Hepatic stellate cell (primary cell): ENCODE measurements around the gene CNN2.

Experiments
- DNase-seq: peaks from one replicate; pipeline ENCODE4 v3.0.0; 2011; ENCODE audit warnings: low spot score

Gene CNN2

DNA sequence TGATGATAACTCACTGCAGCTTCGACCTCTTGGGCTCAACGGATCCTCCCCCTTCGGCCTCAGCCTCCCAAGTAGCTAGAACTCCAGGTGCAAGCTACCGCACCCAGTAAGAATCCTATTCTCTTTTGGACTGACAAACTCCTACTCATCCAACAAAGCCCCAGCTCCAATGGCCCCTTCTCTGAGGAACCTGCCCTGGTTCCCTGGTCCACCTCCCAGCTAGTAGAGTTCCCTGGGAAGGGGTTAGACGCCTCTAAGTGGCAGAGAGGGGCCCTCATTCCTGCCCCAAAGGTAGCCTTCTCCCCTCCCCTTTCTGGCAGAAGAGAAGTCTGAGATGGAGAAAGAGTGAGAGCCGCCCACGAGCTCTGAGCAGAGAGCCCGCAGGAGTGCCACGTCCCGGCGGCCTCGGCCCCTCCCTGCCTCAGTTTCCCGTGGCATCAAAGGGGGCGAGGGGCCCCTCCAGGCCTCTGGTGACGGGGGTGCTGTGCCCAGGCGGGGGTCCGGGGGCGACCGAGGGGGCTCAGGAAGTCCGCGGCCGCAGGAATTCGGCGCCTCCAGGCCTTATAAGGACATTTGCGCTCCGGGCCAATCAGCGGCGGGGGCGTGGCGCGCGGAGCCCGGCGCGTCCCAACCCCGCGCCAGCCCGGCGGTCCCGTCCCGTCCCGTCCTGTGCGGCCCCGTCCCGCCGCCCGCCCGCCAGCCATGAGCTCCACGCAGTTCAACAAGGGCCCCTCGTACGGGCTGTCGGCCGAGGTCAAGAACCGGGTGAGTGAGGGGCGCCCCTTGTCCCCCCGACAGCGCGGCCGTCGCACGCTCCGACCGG, at the start of gene CNN2:
Gene CNN2, plus strand, starts transcription at position 649 of the 823 bp plus-strand sequence. Its CDS starts 54 bp downstream, at position 703.
- DNase-seq: peak; percentile 93

DNA sequence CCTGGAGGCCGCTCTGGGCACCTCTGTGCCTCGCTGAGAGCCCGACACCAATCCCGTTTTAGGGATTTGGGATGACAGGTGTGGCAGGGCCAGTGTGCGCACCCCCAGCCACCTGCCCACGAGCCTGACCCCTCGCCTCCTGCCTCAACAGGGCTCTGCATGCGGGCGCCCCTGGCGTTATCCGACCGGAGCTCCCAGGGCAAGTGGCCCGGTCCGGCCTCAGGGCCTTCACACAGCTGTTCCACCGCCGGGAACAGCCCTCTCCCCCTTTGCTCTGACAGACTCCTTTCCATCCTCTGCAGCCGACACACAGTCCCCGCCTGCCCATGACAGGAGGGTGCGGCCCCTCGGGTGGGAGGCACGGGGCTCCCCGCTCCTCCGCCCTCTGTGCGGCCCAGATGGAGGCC, 49.3 kb upstream of the CNN2 start:
- no peak for DNase-seq

- no peak for DNase-seq
These were observed 47.1 kb upstream of the CNN2 start for GRCh38 chr19:979318-979741.

DNA sequence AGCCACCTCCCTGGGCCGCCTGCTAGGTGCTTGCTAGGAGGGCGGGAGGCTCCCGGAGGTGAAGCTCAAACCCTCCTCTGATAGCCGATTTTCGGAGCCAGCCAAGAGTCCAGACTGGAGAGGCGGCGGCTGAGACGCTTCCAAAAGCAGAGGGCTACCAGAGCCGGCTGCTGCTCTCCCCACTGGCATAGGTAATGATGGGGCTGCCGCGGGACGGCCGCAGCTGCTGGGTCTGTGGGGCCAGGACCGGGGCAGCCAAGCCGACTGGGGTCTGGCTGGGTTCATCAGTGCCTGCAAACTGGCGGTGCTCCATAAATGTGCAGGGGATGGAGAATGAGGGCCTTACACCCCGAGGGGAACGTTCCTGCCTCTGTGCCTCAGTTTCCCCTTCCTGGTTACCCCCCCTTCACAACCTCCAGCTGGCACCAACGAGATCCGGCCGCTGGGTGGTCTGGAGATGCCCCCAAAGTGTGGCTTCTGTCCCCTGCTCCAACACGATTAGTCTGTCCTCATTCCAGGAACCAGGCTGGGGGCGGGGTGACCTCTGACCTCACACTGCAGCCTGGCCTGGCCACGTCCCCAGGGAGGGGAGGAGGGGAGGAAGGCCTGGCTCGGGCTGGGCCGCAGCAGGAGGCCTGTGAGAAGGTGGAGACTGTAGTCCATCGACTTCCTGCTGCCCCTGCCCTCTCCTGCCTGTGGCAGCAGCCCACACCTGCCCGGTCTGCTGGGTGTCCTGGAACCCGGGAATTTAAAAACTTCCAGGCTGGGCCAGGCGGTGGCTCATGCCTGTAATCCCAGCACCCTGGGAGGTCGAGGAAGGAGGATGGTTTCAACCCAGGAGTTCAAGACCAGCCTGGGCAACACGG, 46.0 kb upstream of the CNN2 start:
- DNase-seq: no peak

- DNase-seq: peak; percentile 95
These were observed 43.7 kb upstream of the CNN2 start for GRCh38 chr19:982567-983170.

- DNase-seq: peak; percentile 100
These were observed 42.0 kb upstream of the CNN2 start, which contains the start of gene WDR18 for GRCh38 chr19:984165-984967. TSS of gene WDR18 (plus strand) at chr19:984345. CDS start at chr19:984354, 9 bp downstream.

DNA sequence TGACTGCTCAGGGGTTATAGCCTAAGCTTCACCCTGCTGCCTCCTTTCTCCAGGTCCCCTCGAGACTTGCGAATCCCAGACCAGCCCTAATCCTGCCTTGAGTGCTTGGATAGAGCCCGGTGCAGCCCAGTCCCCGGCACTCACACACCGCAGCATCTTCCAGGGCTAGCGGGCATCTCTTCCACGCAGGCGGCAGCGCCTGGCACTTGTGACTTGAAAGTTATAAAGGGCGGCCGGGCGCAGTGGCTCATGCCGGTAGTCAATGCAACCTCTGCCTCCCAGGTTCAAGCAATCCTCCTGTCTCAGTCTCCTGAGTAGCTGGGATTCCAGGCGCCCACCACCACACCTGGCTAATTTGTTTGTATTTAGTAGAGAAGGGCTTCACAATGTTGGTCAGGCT, 40.3 kb upstream of the CNN2 start:
- no peak for DNase-seq

GRCh38 chr19:988081-988480, 38.3 kb upstream of the CNN2 start:
- no peak for DNase-seq

DNA sequence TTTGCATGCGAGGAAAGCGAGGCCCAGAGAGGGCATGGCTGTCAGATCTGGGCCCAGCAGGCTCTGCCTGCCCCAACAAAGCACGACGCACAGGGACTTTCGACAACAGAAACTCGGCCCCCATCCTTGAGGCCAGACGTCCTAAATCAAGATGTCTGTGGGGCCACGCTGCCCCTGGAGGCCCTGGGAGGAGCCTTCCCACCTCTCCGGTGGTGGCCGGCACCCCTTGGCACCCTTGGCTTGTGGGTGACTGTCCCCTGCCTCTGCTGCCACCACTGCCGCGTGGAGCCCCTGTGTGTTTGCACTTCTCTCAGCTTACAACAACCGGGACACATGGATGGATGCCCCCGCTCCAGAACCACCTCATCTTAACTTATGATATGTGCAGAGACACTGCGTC, 37.9 kb upstream of the CNN2 start:
- DNase-seq: no peak

GRCh38 chr19:989381-990081, 36.9 kb upstream of the CNN2 start:
- no peak for DNase-seq

DNA sequence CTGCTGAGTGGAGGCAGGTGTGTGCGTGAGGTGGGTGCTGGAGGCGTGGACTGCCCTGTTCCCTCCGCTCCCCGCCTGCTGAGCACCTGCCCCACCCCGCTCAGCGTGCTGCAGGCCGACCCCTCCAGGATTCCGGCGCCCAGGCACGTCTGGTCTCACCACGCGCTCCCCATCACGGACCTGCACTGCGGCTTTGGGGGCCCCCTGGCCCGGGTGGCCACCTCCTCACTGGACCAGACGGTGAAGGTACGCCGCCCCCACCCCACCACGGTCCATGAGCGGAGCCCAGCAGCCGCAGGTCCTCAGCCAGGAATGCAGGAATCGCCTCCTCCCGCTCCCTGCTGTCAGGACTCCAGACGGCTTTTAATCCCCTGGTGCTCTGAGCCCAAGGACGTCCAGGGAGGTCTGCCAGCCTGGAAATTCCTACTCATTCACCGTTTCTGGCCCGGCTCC, 36.3 kb upstream of the CNN2 start:
- no peak for DNase-seq

DNA sequence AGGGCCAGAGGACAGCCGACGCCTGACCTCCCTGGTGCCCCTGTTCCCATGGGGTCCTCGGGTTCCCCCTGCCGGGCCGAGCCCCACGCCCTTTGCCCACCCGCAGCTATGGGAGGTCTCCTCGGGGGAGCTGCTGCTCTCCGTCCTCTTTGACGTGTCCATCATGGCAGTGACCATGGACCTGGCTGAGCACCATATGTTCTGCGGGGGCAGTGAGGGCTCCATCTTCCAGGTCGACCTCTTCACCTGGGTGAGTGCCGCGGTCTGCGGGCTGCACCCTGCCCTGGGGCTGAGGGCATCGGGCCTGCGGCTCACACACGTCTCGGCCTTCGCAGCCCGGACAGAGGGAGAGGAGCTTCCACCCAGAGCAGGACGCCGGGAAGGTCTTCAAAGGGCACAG, 35.7 kb upstream of the CNN2 start:
- DNase-seq: no peak

- DNase-seq: no peak
These were observed 35.1 kb upstream of the CNN2 start for GRCh38 chr19:991174-991931.

- DNase-seq: no peak
These were observed 34.3 kb upstream of the CNN2 start for GRCh38 chr19:991932-992669.

- DNase-seq: no peak
These were observed 33.7 kb upstream of the CNN2 start for GRCh38 chr19:992670-993055.

DNA sequence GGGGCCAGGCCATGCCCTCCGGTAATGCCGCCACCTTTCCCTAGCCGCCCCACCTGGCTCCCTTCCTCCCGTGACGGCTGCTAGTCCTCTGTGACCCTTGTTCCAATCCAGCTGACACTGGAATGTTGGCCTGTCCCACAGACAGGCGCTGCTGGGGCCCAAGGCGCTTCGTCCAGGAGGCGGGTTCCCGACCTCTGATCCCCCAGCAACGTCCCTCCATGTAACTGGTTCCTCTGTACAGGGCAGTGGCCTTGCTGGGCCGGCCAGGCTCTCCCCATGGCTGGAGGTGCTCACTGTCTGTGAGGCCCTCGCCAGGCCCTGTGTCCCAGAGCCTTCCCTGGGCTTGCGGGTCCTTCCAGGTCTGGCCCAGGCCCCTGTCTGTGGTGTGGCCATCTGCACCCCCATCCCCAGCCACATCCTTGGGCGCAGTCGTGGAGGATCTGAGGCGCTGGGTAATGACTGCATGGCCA, 33.0 kb upstream of the CNN2 start:
- no peak for DNase-seq

- no peak for DNase-seq
These were observed 32.5 kb upstream of the CNN2 start for GRCh38 chr19:993831-994393.

DNA sequence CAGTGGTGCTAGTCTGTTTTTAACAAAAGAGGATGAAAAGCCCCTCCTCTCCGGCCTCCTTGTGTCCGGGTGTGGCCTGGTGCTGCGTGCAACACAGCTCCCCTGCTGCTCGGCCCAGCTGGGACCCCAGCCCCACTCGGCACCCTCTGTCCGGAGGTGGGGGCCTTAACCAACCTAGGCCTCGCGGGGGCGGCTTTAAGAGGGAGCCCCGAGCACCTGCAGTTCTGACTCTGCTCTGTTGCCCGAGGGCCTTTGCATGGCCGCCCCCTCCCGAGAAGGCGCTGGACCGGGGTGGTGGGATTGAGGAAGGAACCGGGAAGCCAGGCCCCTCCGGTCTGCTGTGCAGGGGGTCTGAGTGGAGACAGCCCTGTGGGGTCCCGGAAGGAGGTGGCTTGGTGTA, 31.9 kb upstream of the CNN2 start:
- DNase-seq: no peak
